Uterus (tissue), 4 donors: ENCODE measurements around the gene CKM. TPM values are rescaled to one million over a fixed set of nuclear protein-coding genes. Genes with fewer than 3 reads are reported as not detected.

Source experiments
- DNase-seq, 2 donors: peaks; one replicate each; pipeline ENCODE4 v3.0.0-alpha.2; 2019 to 2020
- H3K27ac ChIP-seq, 2 donors: fragments of 200-600 bp; sonication (generic); 1 replicate in 1 of 2; 2 replicates in 1 of 2; pipeline ENCODE4 v1.5.1; 2016 to 2018
- H3K27me3 ChIP-seq, 2 donors: fragments of 200-600 bp; sonication (generic); one replicate each; pipeline ENCODE4 v1.5.1; 2018 to 2019; ENCODE audit warnings: control low read depth in 1 of 2
- H3K36me3 ChIP-seq, 2 donors: fragments of 200-600 bp; sonication (generic); one replicate each; pipeline ENCODE4 v1.5.1; 2019; ENCODE audit warnings: control low read depth in 1 of 2
- H3K4me1 ChIP-seq, 2 donors: fragments of 200-600 bp; sonication (generic); one replicate each; pipeline ENCODE4 v1.5.1; 2018 to 2019; ENCODE audit warnings: control low read depth in 1 of 2
- H3K4me3 ChIP-seq, 2 donors: fragments of 200-600 bp; sonication (generic); 1 replicate in 1 of 2; 2 replicates in 1 of 2; pipeline ENCODE4 v1.5.1; 2018 to 2019; ENCODE audit warnings: mild to moderate bottlenecking in 1 of 2
- H3K9me3 ChIP-seq, 2 donors: fragments of 200-600 bp; sonication (generic); one replicate each; pipeline ENCODE4 v1.5.1; 2019; ENCODE audit warnings: control low read depth in 1 of 2
- CTCF ChIP-seq, 4 experiments: fragments of 200-600 bp in 2 of 4; fragments of 450-650 bp in 2 of 4; sonication (generic) in 2 of 4; IDR thresholded peaks; one replicate each; pipeline ENCODE4 v1.5.1; 2016 to 2019; ENCODE audit warnings: antibody characterized with exemption in 4 of 4, mild to moderate bottlenecking in 2 of 4, moderate library complexity in 1 of 4
- POLR2A ChIP-seq, 2 donors: fragments of 450-650 bp; IDR thresholded peaks; one replicate each; pipeline ENCODE4 v1.6.1; 2016; ENCODE audit warnings: antibody characterized with exemption in 2 of 2, mild to moderate bottlenecking in 1 of 2, moderate library complexity in 1 of 2
- intact Hi-C: fragments of 100-400 bp; cut with DNase I; formaldehyde crosslinking; loops from one replicate; pipeline ENCODE4 v1.15.1; 2023; ENCODE audit warnings: low total_unique reads
- total RNA-seq, 4 donors: library from RNA; depleted of rRNA in 3 of 4; stranded (reverse); fragments of >200 nt in 3 of 4; gene quantifications; one replicate each; pipeline versions ENCODE4 v1.1.0 to v1.2.4, GENCODE V29; 2014 to 2023
- donor health status: DM: yes; HTN: yes; CAD: no.

CKM gene
- total RNA-seq, 4 donors from 2014 or later, result 1.1 to 2.5 TPM; not detected in 2

- Histone ChIP-seq H3K27ac (no peak overlapping the region), H3K36me3 (no peaks in the 10 kb centered on the region), H3K9me3 (no peaks in the 10 kb centered on the region), H3K27me3 (no peaks in the 10 kb centered on the region), H3K4me3 (no peak overlapping the region), H3K4me1 (no peaks in the 10 kb centered on the region)
- no peak for TF ChIP-seq CTCF (IDR thresholded peaks at IDR 0.05)
- no peak for TF ChIP-seq POLR2A (IDR thresholded peaks at IDR 0.05)
- DNase-seq, result no peak
- intact Hi-C loops, result no loop called here
These were observed 34.2 kb upstream of the CKM start for GRCh38 chr19:45356760-45357444.

- Histone ChIP-seq H3K4me3 (no peak overlapping the region), H3K27ac (no peak overlapping the region), H3K36me3 (no peaks in the 10 kb centered on the region), H3K9me3 (no peaks in the 10 kb centered on the region), H3K27me3 (no peaks in the 10 kb centered on the region), H3K4me1 (no peaks in the 10 kb centered on the region)
- DNase-seq, result no peak
- intact Hi-C loops, result no loop called here
- TF ChIP-seq CTCF (IDR thresholded peaks at IDR 0.05) (no peak), POLR2A (IDR thresholded peaks at IDR 0.05) (no peak)
These were observed 33.2 kb upstream of the CKM start for GRCh38 chr19:45355910-45356309.

GRCh38 chr19:45355402-45355801, 32.7 kb upstream of the CKM start:
- H3K4me3 ChIP-seq, result no peak overlapping the region
- H3K27ac ChIP-seq, result no peak overlapping the region
- TF ChIP-seq POLR2A (IDR thresholded peaks at IDR 0.05) (no peak), CTCF (IDR thresholded peaks at IDR 0.05) (no peak)
- intact Hi-C loops, result no loop called here
- no peaks in the 10 kb centered on the region for H3K27me3 ChIP-seq
- H3K9me3 ChIP-seq, result no peaks in the 10 kb centered on the region
- no peaks in the 10 kb centered on the region for H3K4me1 ChIP-seq
- no peaks in the 10 kb centered on the region for H3K36me3 ChIP-seq
- DNase-seq, result no peak

GRCh38 chr19:45354241-45354842, 31.7 kb upstream of the CKM start:
- no peak for DNase-seq
- Histone ChIP-seq H3K36me3 (no peaks in the 10 kb centered on the region), H3K27ac (no peak overlapping the region), H3K9me3 (no peaks in the 10 kb centered on the region), H3K27me3 (no peaks in the 10 kb centered on the region), H3K4me3 (no peak overlapping the region), H3K4me1 (no peaks in the 10 kb centered on the region)
- intact Hi-C loops, result no loop called here
- TF ChIP-seq POLR2A (IDR thresholded peaks at IDR 0.05) (no peak), CTCF (IDR thresholded peaks at IDR 0.05) (no peak)

- no peaks in the 10 kb centered on the region for H3K36me3 ChIP-seq
- H3K27me3 ChIP-seq, result no peaks in the 10 kb centered on the region
- no peak for DNase-seq
- H3K9me3 ChIP-seq, result no peaks in the 10 kb centered on the region
- intact Hi-C loops, result no loop called here
- no peak for TF ChIP-seq CTCF (IDR thresholded peaks at IDR 0.05)
- TF ChIP-seq POLR2A (IDR thresholded peaks at IDR 0.05), result no peak
- no peak overlapping the region for H3K4me3 ChIP-seq
- H3K27ac ChIP-seq, result no peak overlapping the region
- H3K4me1 ChIP-seq, result no peaks in the 10 kb centered on the region
These were observed 30.5 kb upstream of the CKM start for GRCh38 chr19:45352914-45353796.
